Left lung (tissue), 10 donors: ENCODE results near the gene HPSE2. TPM values are rescaled to one million over a fixed set of nuclear protein-coding genes. Genes with fewer than 3 reads are reported as not detected.
A peak's percentile ranks its signal among the peaks of the same experiment; 100 is the strongest.
"Not testable (repeated sequence)": the region's sequence is repeated elsewhere in the genome, so short reads cannot be mapped to it uniquely, and the experiment has no call there.

Source experiments
- ATAC-seq: fragments of 200-7000 bp; cut with Tn5 transposase; one replicate; pipeline ENCODE4 v1.9.1; 2020; ENCODE audit warnings: moderate library complexity
- DNase-seq, 4 donors: peaks; one replicate each; pipeline ENCODE4 v3.0.0-alpha.2; 2013 to 2020
- H3K27ac ChIP-seq, 2 donors: fragments of 200-600 bp; sonication (generic) in 1 of 2; one replicate each; pipeline versions ENCODE4 v1.5.0 to v1.8.0; 2020 to 2021
- H3K27me3 ChIP-seq, 2 donors: fragments of 200-600 bp; sonication (generic) in 1 of 2; one replicate each; pipeline versions ENCODE4 v1.5.0 to v1.8.0; 2020 to 2021
- H3K36me3 ChIP-seq, 2 donors: fragments of 200-600 bp; sonication (generic) in 1 of 2; one replicate each; pipeline versions ENCODE4 v1.5.0 to v1.8.0; 2020 to 2021
- H3K4me1 ChIP-seq, 2 donors: fragments of 200-600 bp; one replicate each; pipeline ENCODE4 v1.8.0; 2021
- H3K4me3 ChIP-seq, 2 donors: fragments of 200-600 bp; sonication (generic) in 1 of 2; one replicate each; pipeline versions ENCODE4 v1.5.0 to v1.8.0; 2020 to 2021; ENCODE audit warnings: mild to moderate bottlenecking in 1 of 2
- H3K9me3 ChIP-seq, 2 donors: fragments of 200-600 bp; sonication (generic) in 1 of 2; one replicate each; pipeline versions ENCODE4 v1.5.0 to v1.8.0; 2020 to 2021
- intact Hi-C, 2 donors: fragments of 100-400 bp; cut with DNase I; formaldehyde crosslinking; loops; one replicate each; pipeline versions ENCODE4 v1.11.2 to v1.14.2; 2022
- polyA plus RNA-seq, 6 donors: library from polyadenylated mRNA; unstranded; fragments of 120-200 nt; gene quantifications; one replicate each; pipeline ENCODE4 v1.2.1, GENCODE V29; 2013; ENCODE audit not compliant: insufficient read length in 6 of 6
- total RNA-seq, 2 donors: library from RNA; stranded (reverse); fragmentation: NEBNext Ultra II Directional; extraction: Animal tissue kit (Norgen Biotek cat#: 25700); gene quantifications; one replicate each; pipeline ENCODE4 v1.2.1, GENCODE V29; 2021
- TF ChIP-seq, protein P1 (sequence below), 2 donors: fragments of 200-600 bp; sonication (generic) in 1 of 2; IDR thresholded peaks; one replicate each; pipeline versions ENCODE4 v1.5.0 to v1.8.0; 2021; ENCODE audit warnings: antibody characterized with exemption in 2 of 2
- donor health status: DM: no; HTN: yes; CAD: no.
- donor health status: DM: no; HTN: no; CAD: no.

The HPSE2 gene
- total and polyA plus RNA-seq, 8 donors: 0.50 to 20.4 (median 12.1) TPM

- intact Hi-C loops: no loop called here
These were observed 30.7 kb upstream of the HPSE2 start for GRCh38 chr10:99266383-99266782.

GRCh38 chr10:99248824-99249223, 13.2 kb upstream of the HPSE2 start:
- no peaks in the 10 kb centered on the region for H3K27me3 ChIP-seq
- DNase-seq (no peak), ATAC-seq (no peak)
- no peak overlapping the region for H3K4me3 ChIP-seq
- H3K36me3 ChIP-seq: no peaks in the 10 kb centered on the region
- no peak overlapping the region for H3K27ac ChIP-seq
- TF ChIP-seq, protein P1, sequence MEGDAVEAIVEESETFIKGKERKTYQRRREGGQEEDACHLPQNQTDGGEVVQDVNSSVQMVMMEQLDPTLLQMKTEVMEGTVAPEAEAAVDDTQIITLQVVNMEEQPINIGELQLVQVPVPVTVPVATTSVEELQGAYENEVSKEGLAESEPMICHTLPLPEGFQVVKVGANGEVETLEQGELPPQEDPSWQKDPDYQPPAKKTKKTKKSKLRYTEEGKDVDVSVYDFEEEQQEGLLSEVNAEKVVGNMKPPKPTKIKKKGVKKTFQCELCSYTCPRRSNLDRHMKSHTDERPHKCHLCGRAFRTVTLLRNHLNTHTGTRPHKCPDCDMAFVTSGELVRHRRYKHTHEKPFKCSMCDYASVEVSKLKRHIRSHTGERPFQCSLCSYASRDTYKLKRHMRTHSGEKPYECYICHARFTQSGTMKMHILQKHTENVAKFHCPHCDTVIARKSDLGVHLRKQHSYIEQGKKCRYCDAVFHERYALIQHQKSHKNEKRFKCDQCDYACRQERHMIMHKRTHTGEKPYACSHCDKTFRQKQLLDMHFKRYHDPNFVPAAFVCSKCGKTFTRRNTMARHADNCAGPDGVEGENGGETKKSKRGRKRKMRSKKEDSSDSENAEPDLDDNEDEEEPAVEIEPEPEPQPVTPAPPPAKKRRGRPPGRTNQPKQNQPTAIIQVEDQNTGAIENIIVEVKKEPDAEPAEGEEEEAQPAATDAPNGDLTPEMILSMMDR (IDR thresholded peaks at IDR 0.05): no peak
- H3K9me3 ChIP-seq: peaks cover 0 to 17% of the 10 kb centered on the region in 2 donors
- H3K4me1 ChIP-seq: no peaks in the 10 kb centered on the region
- intact Hi-C loops: loop anchor here in 1 of 2 donors (10.0 kb wide), 1 partner anchor 784 kb away; no protein-coding TSS in a partner anchor

More at GRCh38 chr10:99266383-99266782, 30.7 kb upstream of the HPSE2 start:
- ATAC-seq (no peak), DNase-seq (no peak)
- Histone ChIP-seq H3K27me3 (no peaks in the 10 kb centered on the region), H3K4me1 (no peaks in the 10 kb centered on the region), H3K4me3 (no peak overlapping the region), H3K36me3 (no peaks in the 10 kb centered on the region), H3K9me3 (peaks cover 0 to 3% of the 10 kb centered on the region in 2 donors), H3K27ac (no peak overlapping the region)
- TF ChIP-seq, protein P1 (IDR thresholded peaks at IDR 0.05): no peak

- not testable (repeated sequence) for H3K36me3 ChIP-seq, H3K4me1 ChIP-seq, H3K27me3 ChIP-seq, ATAC-seq, H3K4me3 ChIP-seq, DNase-seq, H3K27ac ChIP-seq
- intact Hi-C loops: loop anchor here in 1 of 2 donors (10.0 kb wide), 1 partner anchor 783 kb away; no protein-coding TSS in a partner anchor
- peaks cover 0 to 17% of the 10 kb centered on the region in 2 donors for H3K9me3 ChIP-seq
These were observed 12.2 kb upstream of the HPSE2 start for GRCh38 chr10:99247893-99248292.

DNA sequence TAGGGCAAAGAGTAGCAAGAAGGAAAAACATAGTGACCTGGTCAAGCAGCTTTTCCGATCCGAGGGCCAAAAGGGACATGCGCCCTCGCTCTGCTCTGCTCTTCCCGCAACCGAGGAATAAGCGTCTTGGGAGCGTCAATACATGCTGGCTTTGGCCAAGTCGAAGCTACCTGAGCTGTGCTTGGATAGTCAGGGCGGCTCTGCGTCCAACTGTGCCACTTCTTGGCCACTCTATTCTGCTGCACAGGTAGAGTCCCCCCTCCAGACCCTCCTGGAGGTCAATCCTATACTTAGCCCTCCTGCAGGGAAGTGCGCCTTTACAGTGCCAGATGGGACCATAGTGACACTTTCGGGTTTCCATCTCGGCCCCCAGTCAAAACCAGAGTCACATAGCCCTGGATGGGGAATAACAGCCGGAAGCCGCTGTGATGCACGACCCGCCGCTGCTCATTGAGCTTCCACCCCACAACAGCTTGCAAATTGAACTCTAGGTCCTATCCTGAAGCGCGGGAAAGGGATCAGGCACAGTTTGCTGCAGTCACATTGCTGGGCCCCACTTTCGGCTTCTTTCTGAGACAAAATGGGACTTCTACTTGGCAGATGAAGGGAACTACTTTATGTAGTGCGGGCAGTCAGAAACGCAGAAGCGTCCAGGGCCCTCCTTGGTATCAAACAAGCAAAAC, 1.1 kb upstream of the HPSE2 start:
- Histone ChIP-seq H3K27me3 (peaks cover 65 to 98% of the 10 kb centered on the region in 2 donors), H3K9me3 (no peaks in the 10 kb centered on the region), H3K4me3 (no peak overlapping the region), H3K36me3 (no peaks in the 10 kb centered on the region), H3K27ac (no peak overlapping the region), H3K4me1 (peaks cover 10 to 25% of the 10 kb centered on the region in 2 donors)
- ATAC-seq: no peak
- no peak for DNase-seq
- intact Hi-C loops: no loop called here
- TF ChIP-seq, protein P1 (IDR thresholded peaks at IDR 0.05): no peak

- Histone ChIP-seq H3K27me3 (peaks cover 82 to 100% of the 10 kb centered on the region in 2 donors), H3K9me3 (no peaks in the 10 kb centered on the region), H3K4me3 (peak overlapping the region in 1 of 2 donors; percentile 37), H3K36me3 (no peaks in the 10 kb centered on the region), H3K4me1 (peaks cover 10 to 25% of the 10 kb centered on the region in 2 donors), H3K27ac (no peak overlapping the region)
- ATAC-seq (no peak), DNase-seq (peak in 2 of 4 donors; percentile 46 to 49)
- TF ChIP-seq, protein P1 (IDR thresholded peaks at IDR 0.05): no peak
- intact Hi-C loops: no loop called here
These were observed 628 bp downstream of the HPSE2 start for GRCh38 chr10:99234791-99235657.
